Measurements from ENCODE around the gene PORCN. TPM values are rescaled to one million over a fixed set of nuclear protein-coding genes. Genes with fewer than 3 reads are reported as not detected.

PORCN gene
- total and polyA plus RNA-seq, 2 donors (not counting 3 experiments of a cell fraction or from before 2014, with no cell fraction given) = 7.6 to 21.0 TPM

DNA sequence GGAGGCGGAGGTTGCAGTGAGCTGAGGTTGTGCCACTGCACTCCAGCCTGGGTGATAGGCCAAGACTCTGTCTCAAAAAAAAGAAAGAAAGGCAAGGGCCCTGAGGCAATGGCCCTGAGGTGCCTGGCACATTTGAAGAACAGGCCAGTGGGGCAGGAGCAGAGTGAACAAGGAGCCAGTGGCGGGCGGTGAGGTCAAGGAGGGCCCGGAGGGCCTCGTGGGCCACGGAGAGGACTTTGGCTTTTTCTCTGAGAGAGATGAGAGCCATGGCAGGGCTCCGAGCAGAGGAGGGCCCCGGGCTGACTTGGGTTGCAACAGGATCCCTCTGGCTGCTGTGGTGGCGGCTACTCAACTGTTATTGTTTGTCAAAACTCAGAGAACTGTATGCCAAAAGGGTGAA lies 19.5 kb upstream of the PORCN start:
- Histone ChIP-seq H3K9me1 (replicated peaks; ENCODE audit: control insufficient read depth, extremely low read depth, insufficient read depth, low read length) (no peaks in the 10 kb centered on the region), H3K27ac (ENCODE audit: insufficient read depth, low read depth, low read length) (no peak overlapping the region), H3K36me3 (ENCODE audit: control insufficient read depth in 2 of 2, extremely low read depth in 1 of 2, insufficient read depth in 2 of 2, low read length in 2 of 2) (peaks cover 0 to 2% of the 10 kb centered on the region in 2 experiments), H3K4me1 (ENCODE audit: control insufficient read depth, extremely low read depth, insufficient read depth, low read length) (peaks cover 7% of the 10 kb centered on the region), H3K9ac (replicated peaks; ENCODE audit: extremely low read depth, insufficient read depth, low read length) (no peak overlapping the region), H3K27me3 (ENCODE audit: control insufficient read depth in 2 of 2, insufficient read depth in 2 of 2, low read length in 2 of 2) (no peaks in the 10 kb centered on the region), H2AFZ (ENCODE audit: low read depth, low read length) (no peak overlapping the region), H4K20me1 (replicated peaks; ENCODE audit: control insufficient read depth, extremely low read depth, insufficient read depth, low read length) (no peaks in the 10 kb centered on the region), H3K79me2 (ENCODE audit: control insufficient read depth, insufficient read depth, low read length) (no peaks in the 10 kb centered on the region), H3K4me2 (ENCODE audit: insufficient read depth, low read length) (no peak overlapping the region), H3K4me3 (replicated peaks in 1 of 3; ENCODE audit: insufficient read depth in 1 of 3, low read depth in 1 of 3, low read length in 3 of 3) (no peak overlapping the region), H3K9me3 (replicated peaks; ENCODE audit: control insufficient read depth, insufficient read depth, low read length) (no peaks in the 10 kb centered on the region)
- CTCF ChIA-PET = no interaction called here
- intact Hi-C loops (cut with micrococcal nuclease) = no loop called here
- FAIRE-seq (no peak), DNase-seq (ENCODE audit: low read depth, low spot score) (no peak)
- BruUV-seq (replicated peaks) = no TSS peak
- TF ChIP-seq JUN (IDR thresholded peaks at IDR 0.05; ENCODE audit: borderline replicate concordance, insufficient read depth, insufficient read length, low read depth) (no peak), MYC (IDR thresholded peaks at IDR 0.05; ENCODE audit: low read depth, low read length) (no peak), CTCF (IDR thresholded peaks at IDR 0.05; ENCODE audit: extremely low read depth in 1 of 2, insufficient read depth in 1 of 2, low read depth in 1 of 2, low read length in 2 of 2) (no peak)
- dilution Hi-C loops (cut with MboI; ENCODE audit: extremely low pct_ligation_motif_present, low sequenced_read_pairs) = no loop called here
- POLR2A ChIA-PET = no interaction called here

DNA sequence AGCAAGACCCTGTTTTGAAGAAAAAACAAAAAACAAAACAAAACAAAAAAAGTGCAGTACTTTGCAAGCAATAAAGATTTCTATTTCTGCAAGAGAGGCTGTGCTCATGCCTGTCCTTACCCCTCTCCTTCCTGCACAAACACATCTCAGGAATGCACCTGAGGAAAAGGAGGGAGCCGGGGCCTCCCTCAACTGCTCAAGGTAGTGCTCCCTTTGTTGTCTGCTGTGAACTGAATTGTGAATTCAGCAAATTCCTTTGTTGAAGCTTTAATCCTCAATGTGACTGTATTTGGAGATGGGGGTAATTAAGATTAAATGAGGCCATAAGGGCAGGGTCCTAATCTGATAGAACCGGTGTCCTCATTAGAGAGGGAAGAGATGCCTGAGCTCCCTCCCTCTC lies 18.9 kb upstream of the PORCN start:
- Histone ChIP-seq H3K9me3 (replicated peaks; ENCODE audit: control insufficient read depth, insufficient read depth, low read length) (no peaks in the 10 kb centered on the region), H3K4me3 (replicated peaks in 1 of 3; ENCODE audit: insufficient read depth in 1 of 3, low read depth in 1 of 3, low read length in 3 of 3) (no peak overlapping the region), H3K4me2 (ENCODE audit: insufficient read depth, low read length) (no peak overlapping the region), H3K79me2 (ENCODE audit: control insufficient read depth, insufficient read depth, low read length) (no peaks in the 10 kb centered on the region), H3K4me1 (ENCODE audit: control insufficient read depth, extremely low read depth, insufficient read depth, low read length) (peaks cover 7% of the 10 kb centered on the region), H3K27me3 (ENCODE audit: control insufficient read depth in 2 of 2, insufficient read depth in 2 of 2, low read length in 2 of 2) (no peaks in the 10 kb centered on the region), H4K20me1 (replicated peaks; ENCODE audit: control insufficient read depth, extremely low read depth, insufficient read depth, low read length) (no peaks in the 10 kb centered on the region), H3K27ac (ENCODE audit: insufficient read depth, low read depth, low read length) (no peak overlapping the region), H3K9me1 (replicated peaks; ENCODE audit: control insufficient read depth, extremely low read depth, insufficient read depth, low read length) (no peaks in the 10 kb centered on the region), H2AFZ (ENCODE audit: low read depth, low read length) (no peak overlapping the region), H3K9ac (replicated peaks; ENCODE audit: extremely low read depth, insufficient read depth, low read length) (no peak overlapping the region), H3K36me3 (ENCODE audit: control insufficient read depth in 2 of 2, extremely low read depth in 1 of 2, insufficient read depth in 2 of 2, low read length in 2 of 2) (no peaks in the 10 kb centered on the region)
- ChIA-PET POLR2A (no interaction called here), CTCF (no interaction called here)
- dilution Hi-C loops (cut with MboI; ENCODE audit: extremely low pct_ligation_motif_present, low sequenced_read_pairs) (no loop called here), intact Hi-C loops (cut with micrococcal nuclease) (no loop called here)
- TF ChIP-seq POLR2A (IDR thresholded peaks at IDR 0.05; ENCODE audit: low read depth, low read length) = no peak
- no peak for TF ChIP-seq MYC (IDR thresholded peaks at IDR 0.05; ENCODE audit: low read depth, low read length)
- no peak for TF ChIP-seq FOS (IDR thresholded peaks at IDR 0.05; ENCODE audit: borderline replicate concordance, insufficient read depth, low read length)
- no peak for TF ChIP-seq CTCF (IDR thresholded peaks at IDR 0.05; ENCODE audit: extremely low read depth in 1 of 2, insufficient read depth in 1 of 2, low read depth in 1 of 2, low read length in 2 of 2)
- TF ChIP-seq, protein P1, sequence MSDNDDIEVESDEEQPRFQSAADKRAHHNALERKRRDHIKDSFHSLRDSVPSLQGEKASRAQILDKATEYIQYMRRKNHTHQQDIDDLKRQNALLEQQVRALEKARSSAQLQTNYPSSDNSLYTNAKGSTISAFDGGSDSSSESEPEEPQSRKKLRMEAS (IDR thresholded peaks at IDR 0.05; ENCODE audit: insufficient read depth, insufficient read length) = no peak
- TF ChIP-seq JUN (IDR thresholded peaks at IDR 0.05; ENCODE audit: borderline replicate concordance, insufficient read depth, insufficient read length, low read depth) = no peak
- no peak for TF ChIP-seq POLR2AphosphoS5 (IDR thresholded peaks at IDR 0.05; ENCODE audit: insufficient read depth, low read depth, low read length)
- no peak for TF ChIP-seq EZH2 (IDR thresholded peaks at IDR 0.05; ENCODE audit: borderline replicate concordance, low read depth, low read length, severe bottlenecking)
- DNase-seq (ENCODE audit: low read depth, low spot score) = no peak
- no peak for FAIRE-seq
- no TSS peak for BruUV-seq (replicated peaks)
